Activated T-helper 1 cell treated with anti-CD3 and anti-CD28 coated beads, Interleukin-12 subunit alpha, Interleukin-12 subunit beta, Interleukin-2, Interleukin-4 antibody, amounts not matched to agents 30 ng/mL and 10 ng/mL and 1 ng/mL, durations not matched to agents 14 hours and 24 hours and 36 hours (primary cell): Measurements from ENCODE around the gene ZNF695. TPM values are rescaled to one million over a fixed set of nuclear protein-coding genes. Genes with fewer than 3 reads are reported as not detected.

Source experiments
- DNase-seq: peaks from one replicate; pipeline ENCODE4 v3.0.0; 2021; ENCODE audit warnings: low spot score
- H3K27ac Mint-ChIP-seq: one replicate; pipeline ENCODE4 v1.8.0; 2021; ENCODE audit warnings: mild to moderate bottlenecking, mixed read lengths
- H3K27me3 Mint-ChIP-seq: one replicate; pipeline ENCODE4 v1.8.0; 2022; ENCODE audit warnings: mild to moderate bottlenecking, moderate library complexity, mixed read lengths; ENCODE audit not compliant: insufficient read depth
- H3K36me3 Mint-ChIP-seq: one replicate; pipeline ENCODE4 v1.8.0; 2021; ENCODE audit warnings: low read depth, mixed read lengths
- H3K4me1 Mint-ChIP-seq: one replicate; pipeline ENCODE4 v1.8.0; 2021; ENCODE audit warnings: low read depth, mixed read lengths
- H3K4me3 Mint-ChIP-seq: one replicate; pipeline ENCODE4 v1.8.0; 2021; ENCODE audit warnings: mild to moderate bottlenecking, moderate library complexity, mixed read lengths
- H3K9me3 Mint-ChIP-seq: one replicate; pipeline ENCODE4 v1.8.0; 2021; ENCODE audit warnings: mixed read lengths
- intact Hi-C: fragments of 100-400 bp; cut with micrococcal nuclease; formaldehyde crosslinking; loops from one replicate; pipeline ENCODE4 v1.15.1; 2024
- total RNA-seq: library from RNA; stranded (reverse); gene quantifications from 2 replicates; pipeline ENCODE4 v1.2.3, GENCODE V29; 2022

The ZNF695 gene
- total RNA-seq, 1 donor from 2014 or later, result 0.57 TPM

DNA sequence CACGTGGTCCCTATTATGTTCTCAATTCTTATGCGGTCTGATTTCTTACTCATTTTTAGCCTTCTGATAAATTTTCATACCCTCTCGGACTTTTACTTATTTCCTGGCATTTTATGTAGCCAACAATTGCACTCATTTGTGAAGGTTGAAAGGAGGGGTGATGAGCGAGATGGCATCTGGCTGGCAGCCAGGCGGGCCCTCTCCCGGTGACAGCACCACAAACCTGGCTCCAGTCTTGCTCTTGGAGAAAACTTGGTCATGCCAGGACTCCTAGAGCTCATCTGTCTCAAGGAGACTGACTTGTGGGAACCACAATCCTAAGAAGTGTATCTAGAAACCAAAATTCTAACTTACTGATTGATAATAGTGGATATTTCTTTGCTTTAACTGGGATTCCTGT lies 61.5 kb downstream of the ZNF695 start:
- no peaks in the 10 kb centered on the region for H3K36me3 Mint-ChIP-seq
- H3K4me1 Mint-ChIP-seq, result no peaks in the 10 kb centered on the region
- DNase-seq, result no peak
- H3K27me3 Mint-ChIP-seq, result no peaks in the 10 kb centered on the region
- no peak overlapping the region for H3K4me3 Mint-ChIP-seq
- H3K27ac Mint-ChIP-seq, result no peak overlapping the region
- intact Hi-C loops, result no loop called here
- H3K9me3 Mint-ChIP-seq, result peaks cover 9% of the 10 kb centered on the region

Other genes starting within 250 kb of the ZNF695 start
- gene AHCTF1, start 76.1 kb downstream of the ZNF695 start, total RNA-seq, result 56.1 and 60.5 TPM in 2 replicates
- gene ZNF670, start 70.8 kb upstream of the ZNF695 start, total RNA-seq, result 2.5 and 2.9 TPM in 2 replicates
- 8.0 and 9.5 TPM in 2 replicates for gene ZNF669, start 96.3 kb upstream of the ZNF695 start, total RNA-seq
- gene ZNF124, start 164.0 kb upstream of the ZNF695 start, total RNA-seq, result 14.9 and 15.5 TPM in 2 replicates
- gene VN1R5, start 248.0 kb upstream of the ZNF695 start, total RNA-seq, result not detected in 2 replicates